Measurements from ENCODE around the gene KRT85. TPM values are rescaled to one million over a fixed set of nuclear protein-coding genes. Genes with fewer than 3 reads are reported as not detected.

KRT85 gene
- total and polyA plus RNA-seq, 2 donors (not counting 3 experiments of a cell fraction or from before 2014, with no cell fraction given), result not detected

DNA sequence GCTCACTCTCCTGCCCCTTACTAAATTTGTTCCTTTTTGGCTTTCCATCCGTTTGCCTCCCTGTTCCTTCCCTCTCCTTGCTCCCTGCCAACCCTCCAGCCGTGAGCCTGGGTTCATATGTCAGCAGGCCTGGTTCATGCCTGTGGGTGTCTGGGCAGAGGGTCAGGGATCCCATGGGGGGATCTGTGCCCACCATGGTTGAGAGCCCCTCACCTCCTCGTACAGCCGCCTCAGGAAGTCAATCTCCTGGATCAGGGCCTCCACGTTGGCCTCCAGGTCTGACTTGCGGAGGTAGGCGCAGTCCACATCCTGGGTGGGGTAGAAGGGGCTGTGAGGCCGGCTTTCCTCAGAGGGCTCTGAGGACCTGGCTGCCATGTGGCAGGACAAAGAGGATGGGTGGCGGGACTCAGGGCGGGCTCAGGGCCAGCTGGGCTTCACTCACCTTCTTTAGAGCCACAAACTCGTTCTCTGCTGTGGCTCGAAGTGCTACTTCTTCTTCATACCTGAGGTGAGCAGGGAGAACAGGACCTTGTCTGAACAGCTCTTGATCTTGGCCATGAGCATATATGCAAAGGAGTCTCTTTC lies 49.7 kb downstream of the KRT85 start:
- H3K4me2 ChIP-seq (ENCODE audit: insufficient read depth, low read length), result no peak overlapping the region
- no peak for FAIRE-seq
- no peak for DNase-seq (ENCODE audit: low read depth, low spot score)
- no peaks in the 10 kb centered on the region for H3K4me1 ChIP-seq (ENCODE audit: control insufficient read depth, extremely low read depth, insufficient read depth, low read length)
- no peak overlapping the region for H3K27ac ChIP-seq (ENCODE audit: insufficient read depth, low read depth, low read length)
- CTCF ChIA-PET, result interaction anchor here (2.8 kb wide), 1 partner anchor 11 kb away, joined by 14 read pairs; no protein-coding TSS in a partner anchor
- intact Hi-C loops (cut with micrococcal nuclease) (no loop called here), dilution Hi-C loops (cut with MboI; ENCODE audit: extremely low pct_ligation_motif_present, low sequenced_read_pairs) (no loop called here)
- no peaks in the 10 kb centered on the region for H4K20me1 ChIP-seq (replicated peaks; ENCODE audit: control insufficient read depth, extremely low read depth, insufficient read depth, low read length)
- H2AFZ ChIP-seq (ENCODE audit: low read depth, low read length), result no peak overlapping the region
- H3K27me3 ChIP-seq (ENCODE audit: control insufficient read depth in 2 of 2, insufficient read depth in 2 of 2, low read length in 2 of 2), result peaks cover 21 to 44% of the 10 kb centered on the region in 2 experiments
- no peaks in the 10 kb centered on the region for H3K36me3 ChIP-seq (ENCODE audit: control insufficient read depth in 2 of 2, extremely low read depth in 1 of 2, insufficient read depth in 2 of 2, low read length in 2 of 2)
- H3K79me2 ChIP-seq (ENCODE audit: control insufficient read depth, insufficient read depth, low read length), result no peaks in the 10 kb centered on the region
- BruUV-seq (replicated peaks), result no TSS peak
- no peaks in the 10 kb centered on the region for H3K9me1 ChIP-seq (replicated peaks; ENCODE audit: control insufficient read depth, extremely low read depth, insufficient read depth, low read length)
- no peak overlapping the region for H3K9ac ChIP-seq (replicated peaks; ENCODE audit: extremely low read depth, insufficient read depth, low read length)
- no peaks in the 10 kb centered on the region for H3K9me3 ChIP-seq (replicated peaks; ENCODE audit: control insufficient read depth, insufficient read depth, low read length)
- TF ChIP-seq JUN (IDR thresholded peaks at IDR 0.05; ENCODE audit: borderline replicate concordance, insufficient read depth, insufficient read length, low read depth), result no peak
- no peak for TF ChIP-seq EZH2 (IDR thresholded peaks at IDR 0.05; ENCODE audit: borderline replicate concordance, low read depth, low read length, severe bottlenecking)
- TF ChIP-seq GATA2 (IDR thresholded peaks at IDR 0.05; ENCODE audit: insufficient read depth, insufficient read length, low read depth, low read length), result no peak
- TF ChIP-seq POLR2A (IDR thresholded peaks at IDR 0.05; ENCODE audit: low read depth, low read length), result no peak
- POLR2A ChIA-PET, result no interaction called here
- no peak overlapping the region for H3K4me3 ChIP-seq (replicated peaks in 1 of 3; ENCODE audit: insufficient read depth in 1 of 3, low read depth in 1 of 3, low read length in 3 of 3)

DNA sequence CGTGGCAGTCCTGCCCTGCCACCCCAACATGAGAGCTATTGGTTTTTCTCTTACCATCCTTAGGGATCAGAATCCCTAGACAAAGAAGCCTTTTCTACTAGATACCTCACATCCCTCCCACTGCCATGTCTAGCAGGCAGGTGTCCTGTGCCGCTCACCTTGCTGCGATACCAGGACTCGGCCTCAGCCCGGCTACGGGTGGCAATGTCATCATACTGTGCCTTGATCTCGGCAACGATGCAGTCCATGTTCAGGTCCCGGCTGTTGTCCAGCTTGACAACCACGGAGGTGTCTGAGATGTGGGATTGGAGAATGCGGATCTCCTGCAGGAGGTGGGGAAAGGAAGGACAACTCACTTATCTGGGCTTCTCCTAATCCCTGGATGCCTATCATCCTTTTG lies 50.6 kb downstream of the KRT85 start:
- intact Hi-C loops (cut with micrococcal nuclease), result no loop called here
- H3K27ac ChIP-seq (ENCODE audit: insufficient read depth, low read depth, low read length), result no peak overlapping the region
- POLR2A ChIA-PET, result no interaction called here

More for the DNA sequence above, 50.6 kb downstream of the KRT85 start:
- no peak overlapping the region for H3K9ac ChIP-seq (replicated peaks; ENCODE audit: extremely low read depth, insufficient read depth, low read length)
- dilution Hi-C loops (cut with MboI; ENCODE audit: extremely low pct_ligation_motif_present, low sequenced_read_pairs), result no loop called here
- H3K9me1 ChIP-seq (replicated peaks; ENCODE audit: control insufficient read depth, extremely low read depth, insufficient read depth, low read length), result no peaks in the 10 kb centered on the region
- DNase-seq (ENCODE audit: low read depth, low spot score) (no peak), FAIRE-seq (no peak)
- H3K4me2 ChIP-seq (ENCODE audit: insufficient read depth, low read length), result no peak overlapping the region
- H3K27me3 ChIP-seq (ENCODE audit: control insufficient read depth in 2 of 2, insufficient read depth in 2 of 2, low read length in 2 of 2), result peaks cover 21 to 41% of the 10 kb centered on the region in 2 experiments
- CTCF ChIA-PET, result interaction anchor here (1.0 to 2.8 kb wide), 4 partner anchors 8 to 170 kb away, joined by 3 to 14 read pairs (median 4); no protein-coding TSS in a partner anchor
- TF ChIP-seq, protein P1, sequence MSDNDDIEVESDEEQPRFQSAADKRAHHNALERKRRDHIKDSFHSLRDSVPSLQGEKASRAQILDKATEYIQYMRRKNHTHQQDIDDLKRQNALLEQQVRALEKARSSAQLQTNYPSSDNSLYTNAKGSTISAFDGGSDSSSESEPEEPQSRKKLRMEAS (IDR thresholded peaks at IDR 0.05; ENCODE audit: insufficient read depth, insufficient read length), result no peak
- TF ChIP-seq GATA2 (IDR thresholded peaks at IDR 0.05; ENCODE audit: insufficient read depth, insufficient read length, low read depth, low read length) (no peak), EZH2 (IDR thresholded peaks at IDR 0.05; ENCODE audit: borderline replicate concordance, low read depth, low read length, severe bottlenecking) (no peak), MYC (IDR thresholded peaks at IDR 0.05; ENCODE audit: low read depth, low read length) (no peak), POLR2AphosphoS5 (IDR thresholded peaks at IDR 0.05; ENCODE audit: insufficient read depth, low read depth, low read length) (no peak), FOS (IDR thresholded peaks at IDR 0.05; ENCODE audit: borderline replicate concordance, insufficient read depth, low read length) (no peak), POLR2A (IDR thresholded peaks at IDR 0.05; ENCODE audit: low read depth, low read length) (no peak), JUN (IDR thresholded peaks at IDR 0.05; ENCODE audit: borderline replicate concordance, insufficient read depth, insufficient read length, low read depth) (no peak)
- TF ChIP-seq, protein P2, sequence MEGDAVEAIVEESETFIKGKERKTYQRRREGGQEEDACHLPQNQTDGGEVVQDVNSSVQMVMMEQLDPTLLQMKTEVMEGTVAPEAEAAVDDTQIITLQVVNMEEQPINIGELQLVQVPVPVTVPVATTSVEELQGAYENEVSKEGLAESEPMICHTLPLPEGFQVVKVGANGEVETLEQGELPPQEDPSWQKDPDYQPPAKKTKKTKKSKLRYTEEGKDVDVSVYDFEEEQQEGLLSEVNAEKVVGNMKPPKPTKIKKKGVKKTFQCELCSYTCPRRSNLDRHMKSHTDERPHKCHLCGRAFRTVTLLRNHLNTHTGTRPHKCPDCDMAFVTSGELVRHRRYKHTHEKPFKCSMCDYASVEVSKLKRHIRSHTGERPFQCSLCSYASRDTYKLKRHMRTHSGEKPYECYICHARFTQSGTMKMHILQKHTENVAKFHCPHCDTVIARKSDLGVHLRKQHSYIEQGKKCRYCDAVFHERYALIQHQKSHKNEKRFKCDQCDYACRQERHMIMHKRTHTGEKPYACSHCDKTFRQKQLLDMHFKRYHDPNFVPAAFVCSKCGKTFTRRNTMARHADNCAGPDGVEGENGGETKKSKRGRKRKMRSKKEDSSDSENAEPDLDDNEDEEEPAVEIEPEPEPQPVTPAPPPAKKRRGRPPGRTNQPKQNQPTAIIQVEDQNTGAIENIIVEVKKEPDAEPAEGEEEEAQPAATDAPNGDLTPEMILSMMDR (IDR thresholded peaks at IDR 0.05; ENCODE audit: extremely low read depth in 1 of 2, insufficient read depth in 1 of 2, low read depth in 1 of 2, low read length in 2 of 2), result no peak
- no peaks in the 10 kb centered on the region for H3K36me3 ChIP-seq (ENCODE audit: control insufficient read depth in 2 of 2, extremely low read depth in 1 of 2, insufficient read depth in 2 of 2, low read length in 2 of 2)
- H2AFZ ChIP-seq (ENCODE audit: low read depth, low read length), result no peak overlapping the region
- no TSS peak for BruUV-seq (replicated peaks)
- H3K4me3 ChIP-seq (replicated peaks in 1 of 3; ENCODE audit: insufficient read depth in 1 of 3, low read depth in 1 of 3, low read length in 3 of 3), result no peak overlapping the region
- H4K20me1 ChIP-seq (replicated peaks; ENCODE audit: control insufficient read depth, extremely low read depth, insufficient read depth, low read length), result no peaks in the 10 kb centered on the region
- H3K4me1 ChIP-seq (ENCODE audit: control insufficient read depth, extremely low read depth, insufficient read depth, low read length), result no peaks in the 10 kb centered on the region
- no peaks in the 10 kb centered on the region for H3K9me3 ChIP-seq (replicated peaks; ENCODE audit: control insufficient read depth, insufficient read depth, low read length)
- no peaks in the 10 kb centered on the region for H3K79me2 ChIP-seq (ENCODE audit: control insufficient read depth, insufficient read depth, low read length)

Data from endothelial cell of umbilical vein (primary cell).